ENCODE data around the gene IGF1R.
A peak's percentile ranks its signal among the peaks of the same experiment; 100 is the strongest.

Gene IGF1R

DNA sequence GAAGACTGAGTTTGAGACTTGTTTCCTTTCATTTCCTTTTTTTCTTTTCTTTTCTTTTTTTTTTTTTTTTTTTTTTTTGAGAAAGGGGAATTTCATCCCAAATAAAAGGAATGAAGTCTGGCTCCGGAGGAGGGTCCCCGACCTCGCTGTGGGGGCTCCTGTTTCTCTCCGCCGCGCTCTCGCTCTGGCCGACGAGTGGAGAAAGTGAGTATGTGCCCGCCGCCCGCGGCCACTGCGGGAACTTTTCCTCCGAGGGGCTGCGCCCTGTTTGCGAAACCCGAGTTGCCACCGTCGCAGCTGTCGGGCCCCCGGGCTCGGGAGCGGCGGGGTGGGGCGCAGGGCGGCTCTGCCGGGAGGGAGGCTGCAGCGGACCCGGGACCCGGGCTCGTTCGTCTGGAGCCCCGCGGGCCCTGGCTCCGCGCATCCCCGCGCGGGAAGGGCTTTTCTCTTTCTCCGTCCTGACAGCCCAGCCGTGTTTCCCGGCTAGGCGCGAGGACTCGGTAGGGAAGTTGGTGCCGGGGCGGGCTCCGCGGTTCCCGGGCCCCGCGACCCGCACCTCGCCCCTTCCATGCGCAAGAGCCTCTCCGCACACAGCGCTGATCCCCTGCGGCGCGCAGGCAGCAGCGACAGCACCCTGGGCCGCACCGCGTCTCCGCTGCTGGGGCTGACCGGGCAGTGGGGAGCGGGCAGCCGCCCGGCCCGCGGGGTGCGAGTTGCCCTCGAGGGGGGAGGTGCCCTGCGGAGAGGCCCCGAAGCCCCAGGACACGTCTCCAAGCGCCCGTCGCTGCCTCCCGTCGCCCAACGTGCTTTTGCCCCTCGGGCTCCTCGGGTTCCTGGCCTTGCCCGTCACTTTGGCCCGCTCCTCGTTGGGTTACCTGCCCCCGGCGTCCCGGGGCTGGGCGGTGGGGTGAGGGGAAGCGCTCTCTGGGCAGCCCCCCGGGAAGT lies 1.4 kb downstream of the IGF1R start:
- no peak overlapping the region for H3K27ac ChIP-seq (ENCODE audit: low read length)
- peaks cover 25% of the 10 kb centered on the region for H3K27me3 ChIP-seq (ENCODE audit: control insufficient read depth, insufficient read depth, low read length)
- H3K4me3 ChIP-seq (ENCODE audit: low read length): peak overlapping the region; percentile 74
- no peaks in the 10 kb centered on the region for H3K9me3 ChIP-seq (ENCODE audit: control insufficient read depth, low read depth, low read length)
- no peaks in the 10 kb centered on the region for H3K36me3 ChIP-seq (ENCODE audit: control insufficient read depth, low read depth, low read length)
- H3K9ac ChIP-seq (ENCODE audit: low read length): peak overlapping the region; percentile 78
- H3K4me1 ChIP-seq (ENCODE audit: control insufficient read depth, low read depth, low read length): peaks cover 22% of the 10 kb centered on the region

DNA sequence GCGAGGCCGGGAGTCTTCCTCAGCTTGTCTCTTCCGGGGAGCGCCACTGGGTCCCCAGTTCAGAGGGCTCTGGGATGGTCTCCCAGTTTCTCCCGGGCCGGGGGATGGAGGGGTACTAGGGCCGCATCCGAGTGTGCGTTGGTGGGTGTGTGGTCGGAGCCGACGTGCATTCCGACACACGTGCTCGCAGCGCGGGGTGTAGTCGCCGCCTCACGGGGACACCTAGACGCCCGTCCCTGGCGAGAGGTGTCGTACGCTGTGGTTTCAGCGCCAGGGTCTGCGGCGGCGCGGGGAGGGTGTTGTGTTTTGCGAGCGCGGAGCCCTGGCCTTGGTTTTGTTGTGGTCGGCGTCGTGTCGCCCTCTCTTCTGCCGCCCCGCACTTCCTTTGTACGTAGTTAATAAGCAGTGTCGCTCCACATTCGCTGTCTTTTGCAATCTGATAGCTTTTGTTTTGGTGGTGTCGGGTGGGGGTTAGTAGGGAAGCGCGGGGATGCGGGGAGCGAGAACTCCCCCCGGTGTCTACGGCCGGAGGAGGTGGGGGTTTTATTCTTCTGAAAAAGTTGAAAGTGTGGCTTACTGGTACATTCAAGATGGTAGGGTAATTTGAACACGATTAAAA lies 2.2 kb downstream of the IGF1R start:
- H3K36me3 ChIP-seq (ENCODE audit: control insufficient read depth, low read depth, low read length): no peaks in the 10 kb centered on the region
- H3K27me3 ChIP-seq (ENCODE audit: control insufficient read depth, insufficient read depth, low read length): peaks cover 25% of the 10 kb centered on the region
- no peaks in the 10 kb centered on the region for H3K9me3 ChIP-seq (ENCODE audit: control insufficient read depth, low read depth, low read length)
- H3K9ac ChIP-seq (ENCODE audit: low read length): peak overlapping the region; percentile 78
- no peak overlapping the region for H3K27ac ChIP-seq (ENCODE audit: low read length)
- H3K4me3 ChIP-seq (ENCODE audit: low read length): peak overlapping the region; percentile 74
- H3K4me1 ChIP-seq (ENCODE audit: control insufficient read depth, low read depth, low read length): peaks cover 28% of the 10 kb centered on the region

DNA sequence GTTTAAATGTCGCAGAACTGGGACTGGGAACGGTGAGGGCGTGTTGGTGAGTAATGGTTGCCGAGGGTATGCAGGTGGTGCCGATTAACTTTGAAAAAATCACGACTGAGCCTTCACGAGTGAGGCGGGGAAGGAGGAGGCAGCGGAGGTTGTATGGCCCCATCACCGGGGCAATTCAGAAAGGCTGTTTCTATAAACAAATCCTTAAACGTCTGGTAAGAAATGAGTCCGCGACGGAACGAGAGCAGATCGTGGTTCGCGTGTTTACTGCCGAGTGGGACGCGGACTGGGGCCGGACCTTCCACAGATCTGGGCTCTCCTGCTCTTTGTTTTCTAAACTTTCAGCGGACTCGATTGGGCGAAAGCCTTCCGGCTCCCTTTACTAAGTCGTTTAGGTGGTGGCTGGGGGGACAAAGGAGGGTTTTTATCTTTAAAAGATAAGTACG lies 2.7 kb downstream of the IGF1R start:
- Histone ChIP-seq H3K9ac (ENCODE audit: low read length) (peak overlapping the region; percentile 78), H3K4me3 (ENCODE audit: low read length) (peak overlapping the region; percentile 74), H3K27me3 (ENCODE audit: control insufficient read depth, insufficient read depth, low read length) (peaks cover 25% of the 10 kb centered on the region), H3K4me1 (ENCODE audit: control insufficient read depth, low read depth, low read length) (peaks cover 24% of the 10 kb centered on the region), H3K9me3 (ENCODE audit: control insufficient read depth, low read depth, low read length) (no peaks in the 10 kb centered on the region), H3K36me3 (ENCODE audit: control insufficient read depth, low read depth, low read length) (no peaks in the 10 kb centered on the region), H3K27ac (ENCODE audit: low read length) (no peak overlapping the region)

GRCh38 chr15:98651581-98652220 lies 3.4 kb downstream of the IGF1R start:
- Histone ChIP-seq H3K27ac (ENCODE audit: low read length) (no peak overlapping the region), H3K9me3 (ENCODE audit: control insufficient read depth, low read depth, low read length) (no peaks in the 10 kb centered on the region), H3K27me3 (ENCODE audit: control insufficient read depth, insufficient read depth, low read length) (peaks cover 25% of the 10 kb centered on the region), H3K36me3 (ENCODE audit: control insufficient read depth, low read depth, low read length) (no peaks in the 10 kb centered on the region), H3K4me1 (ENCODE audit: control insufficient read depth, low read depth, low read length) (peaks cover 23% of the 10 kb centered on the region), H3K4me3 (ENCODE audit: low read length) (peak overlapping the region; percentile 74), H3K9ac (ENCODE audit: low read length) (peak overlapping the region; percentile 78)

GRCh38 chr15:98653686-98654085 lies 5.3 kb downstream of the IGF1R start:
- Histone ChIP-seq H3K4me1 (ENCODE audit: control insufficient read depth, low read depth, low read length) (peaks cover 23% of the 10 kb centered on the region), H3K27ac (ENCODE audit: low read length) (no peak overlapping the region), H3K9ac (ENCODE audit: low read length) (no peak overlapping the region), H3K36me3 (ENCODE audit: control insufficient read depth, low read depth, low read length) (no peaks in the 10 kb centered on the region), H3K27me3 (ENCODE audit: control insufficient read depth, insufficient read depth, low read length) (peaks cover 25% of the 10 kb centered on the region), H3K4me3 (ENCODE audit: low read length) (no peak overlapping the region), H3K9me3 (ENCODE audit: control insufficient read depth, low read depth, low read length) (no peaks in the 10 kb centered on the region)

DNA sequence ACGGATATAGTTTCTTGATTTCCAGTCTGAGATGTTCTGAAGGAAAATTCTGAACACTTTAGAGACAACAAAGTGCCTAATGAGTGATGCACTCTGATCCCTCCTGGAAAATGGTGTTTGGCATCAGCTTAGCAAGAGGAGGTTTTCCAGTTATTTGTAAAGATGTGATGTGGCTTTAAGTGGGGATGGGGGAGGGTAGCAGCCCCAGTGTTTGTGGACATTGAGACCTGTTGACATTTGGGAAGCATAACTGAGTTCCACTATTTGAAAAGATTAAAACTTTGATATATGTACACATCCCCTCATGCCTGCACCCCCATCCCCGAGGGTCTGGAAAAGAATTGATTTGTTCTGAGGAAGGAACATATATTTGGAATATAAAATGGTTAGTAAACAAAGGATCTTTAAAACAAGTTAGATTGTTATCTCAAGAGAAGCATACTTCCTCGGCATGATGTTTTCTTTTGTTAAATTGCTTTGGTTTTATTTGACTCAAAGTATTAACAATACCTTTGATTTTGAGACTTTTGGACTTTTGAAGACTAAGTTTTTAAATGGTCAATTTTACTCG lies 6.5 kb downstream of the IGF1R start:
- Histone ChIP-seq H3K36me3 (ENCODE audit: control insufficient read depth, low read depth, low read length) (no peaks in the 10 kb centered on the region), H3K4me1 (ENCODE audit: control insufficient read depth, low read depth, low read length) (peaks cover 29% of the 10 kb centered on the region), H3K9me3 (ENCODE audit: control insufficient read depth, low read depth, low read length) (no peaks in the 10 kb centered on the region), H3K4me3 (ENCODE audit: low read length) (no peak overlapping the region), H3K27ac (ENCODE audit: low read length) (no peak overlapping the region), H3K27me3 (ENCODE audit: control insufficient read depth, insufficient read depth, low read length) (peaks cover 25% of the 10 kb centered on the region), H3K9ac (ENCODE audit: low read length) (no peak overlapping the region)

- Histone ChIP-seq H3K36me3 (ENCODE audit: control insufficient read depth, low read depth, low read length) (no peaks in the 10 kb centered on the region), H3K27me3 (ENCODE audit: control insufficient read depth, insufficient read depth, low read length) (peaks cover 20% of the 10 kb centered on the region), H3K27ac (ENCODE audit: low read length) (no peak overlapping the region), H3K9ac (ENCODE audit: low read length) (no peak overlapping the region), H3K4me1 (ENCODE audit: control insufficient read depth, low read depth, low read length) (peaks cover 38% of the 10 kb centered on the region), H3K9me3 (ENCODE audit: control insufficient read depth, low read depth, low read length) (no peaks in the 10 kb centered on the region), H3K4me3 (ENCODE audit: low read length) (no peak overlapping the region)
Measured at GRCh38 chr15:98655732-98656131, 7.4 kb downstream of the IGF1R start.

DNA sequence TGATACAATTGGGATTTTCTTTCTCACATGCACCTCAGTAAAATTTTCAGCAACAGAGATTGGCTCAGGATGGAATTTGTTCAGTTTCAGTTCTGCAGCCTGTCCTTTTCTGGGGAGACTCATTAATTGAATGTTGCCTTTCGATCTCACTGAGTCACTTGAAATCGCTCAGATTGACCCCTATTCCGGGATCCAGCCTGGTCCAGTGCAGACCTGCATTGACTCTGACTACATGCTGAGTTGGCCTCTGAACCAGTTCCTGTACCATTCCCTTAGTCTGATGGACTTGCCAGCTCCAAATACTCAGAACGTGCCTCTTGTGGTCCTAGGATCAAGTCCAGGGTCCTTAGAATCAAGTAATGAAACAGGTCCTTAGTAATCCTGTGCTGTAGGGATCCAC lies 9.4 kb downstream of the IGF1R start:
- peaks cover 31% of the 10 kb centered on the region for H3K4me1 ChIP-seq (ENCODE audit: control insufficient read depth, low read depth, low read length)
- no peak overlapping the region for H3K9ac ChIP-seq (ENCODE audit: low read length)
- H3K9me3 ChIP-seq (ENCODE audit: control insufficient read depth, low read depth, low read length): no peaks in the 10 kb centered on the region
- no peak overlapping the region for H3K27ac ChIP-seq (ENCODE audit: low read length)
- H3K27me3 ChIP-seq (ENCODE audit: control insufficient read depth, insufficient read depth, low read length): peaks cover under 1% of the 10 kb centered on the region
- no peaks in the 10 kb centered on the region for H3K36me3 ChIP-seq (ENCODE audit: control insufficient read depth, low read depth, low read length)
- no peak overlapping the region for H3K4me3 ChIP-seq (ENCODE audit: low read length)

DNA sequence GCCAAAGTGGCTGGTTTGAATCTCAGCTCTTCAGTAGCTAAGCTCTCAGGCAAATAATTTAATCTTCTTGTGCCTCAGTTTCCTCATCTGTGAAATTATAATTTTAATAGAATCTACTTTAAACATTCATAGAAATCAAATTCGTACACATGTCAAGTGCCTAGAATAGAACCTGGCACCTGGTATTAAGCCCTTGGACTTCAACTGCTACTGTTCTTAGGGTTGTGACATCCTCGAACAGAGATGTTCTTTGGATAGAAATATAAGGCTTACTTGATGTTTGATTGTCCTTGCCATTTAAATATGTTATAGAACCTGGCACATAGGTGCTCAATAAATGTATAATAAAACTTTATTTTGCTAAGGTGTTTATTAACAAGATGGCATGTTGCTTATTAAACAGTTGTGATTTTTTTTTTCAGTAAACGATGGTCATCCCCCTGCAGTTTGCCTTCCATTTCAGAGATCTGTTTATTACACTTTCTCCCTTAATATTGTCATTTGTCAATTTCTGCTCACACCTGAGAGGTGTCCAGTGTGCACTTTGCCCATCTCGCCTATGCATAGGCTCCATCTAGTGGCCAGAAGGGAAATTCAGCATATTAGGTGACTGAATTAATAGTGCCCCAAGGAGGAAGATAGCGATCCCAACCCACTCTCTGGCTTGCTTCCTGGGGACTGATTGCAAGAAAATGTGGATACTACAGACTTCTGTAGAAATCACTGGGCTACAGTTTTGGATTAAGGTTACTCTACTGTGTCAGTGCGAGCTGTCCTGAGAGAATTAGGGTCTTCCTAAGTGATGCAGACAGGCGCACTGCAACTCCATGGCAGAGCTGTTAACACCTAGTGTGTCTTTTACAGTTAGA lies 10.7 kb downstream of the IGF1R start:
- Histone ChIP-seq H3K4me1 (ENCODE audit: control insufficient read depth, low read depth, low read length) (peaks cover 38% of the 10 kb centered on the region), H3K4me3 (ENCODE audit: low read length) (no peak overlapping the region), H3K36me3 (ENCODE audit: control insufficient read depth, low read depth, low read length) (no peaks in the 10 kb centered on the region), H3K9me3 (ENCODE audit: control insufficient read depth, low read depth, low read length) (no peaks in the 10 kb centered on the region), H3K27me3 (ENCODE audit: control insufficient read depth, insufficient read depth, low read length) (no peaks in the 10 kb centered on the region), H3K9ac (ENCODE audit: low read length) (no peak overlapping the region), H3K27ac (ENCODE audit: low read length) (no peak overlapping the region)

DNA sequence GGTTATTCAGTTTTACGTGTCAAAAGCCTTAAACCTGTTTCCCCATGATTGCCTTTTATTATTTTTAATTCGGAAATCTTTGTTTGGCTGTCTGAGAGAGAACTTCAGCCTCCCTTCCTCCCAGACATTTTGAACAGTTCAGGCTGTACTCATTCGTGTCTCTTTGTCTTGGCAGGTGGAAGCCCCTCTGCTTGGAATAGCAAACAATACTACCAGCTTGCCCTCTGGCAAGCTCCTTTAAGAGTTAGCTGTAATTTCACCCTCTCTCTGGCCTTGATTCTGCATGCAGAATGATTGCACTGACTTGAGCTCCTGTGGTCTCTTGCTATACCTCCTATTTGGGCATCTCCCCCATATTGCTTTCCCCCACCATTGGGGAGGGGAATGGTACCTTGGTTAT lies 11.7 kb downstream of the IGF1R start:
- no peaks in the 10 kb centered on the region for H3K36me3 ChIP-seq (ENCODE audit: control insufficient read depth, low read depth, low read length)
- H3K27me3 ChIP-seq (ENCODE audit: control insufficient read depth, insufficient read depth, low read length): no peaks in the 10 kb centered on the region
- H3K4me1 ChIP-seq (ENCODE audit: control insufficient read depth, low read depth, low read length): peaks cover 30% of the 10 kb centered on the region
- H3K9ac ChIP-seq (ENCODE audit: low read length): no peak overlapping the region
- H3K27ac ChIP-seq (ENCODE audit: low read length): no peak overlapping the region
- no peaks in the 10 kb centered on the region for H3K9me3 ChIP-seq (ENCODE audit: control insufficient read depth, low read depth, low read length)
- no peak overlapping the region for H3K4me3 ChIP-seq (ENCODE audit: low read length)

All from iPS-18a (cell line).